Neural crest cell (in vitro differentiated cells): Measurements from ENCODE around the gene CAPZB. TPM values are rescaled to one million over a fixed set of nuclear protein-coding genes. Genes with fewer than 3 reads are reported as not detected.
"Not testable (repeated sequence)": the region's sequence is repeated elsewhere in the genome, so short reads cannot be mapped to it uniquely, and the experiment has no call there.

Experiments used
- DNase-seq: peaks from one replicate; pipeline ENCODE4 v3.0.0; 2021; ENCODE audit warnings: low read depth, mixed read lengths, low spot score
- H3K27ac Mint-ChIP-seq: one replicate; pipeline ENCODE4 v1.8.0; 2021; ENCODE audit warnings: mild to moderate bottlenecking, mixed read lengths; ENCODE audit not compliant: unreplicated experiment
- H3K27me3 Mint-ChIP-seq: 2 replicates; pipeline ENCODE4 v1.8.0; 2021; ENCODE audit warnings: low read depth, mild to moderate bottlenecking, mixed read lengths
- H3K36me3 Mint-ChIP-seq: 2 replicates; pipeline ENCODE4 v1.8.0; 2021; ENCODE audit warnings: low read depth, mild to moderate bottlenecking, mixed read lengths
- H3K4me1 Mint-ChIP-seq: 2 replicates; pipeline ENCODE4 v1.8.0; 2021; ENCODE audit warnings: mixed read lengths
- H3K4me3 Mint-ChIP-seq: one replicate; pipeline ENCODE4 v1.8.0; 2021; ENCODE audit warnings: mild to moderate bottlenecking, mixed read lengths
- H3K9me3 Mint-ChIP-seq: 2 replicates; pipeline ENCODE4 v1.8.0; 2021; ENCODE audit warnings: mixed read lengths
- total RNA-seq: library from RNA; stranded (reverse); gene quantifications from 2 replicates; pipeline ENCODE4 v1.2.1, GENCODE V29; 2021
- TF ChIP-seq, protein P1 (sequence below): fragments of 200-600 bp; sonication (generic); conservative IDR thresholded peaks from 2 replicates; pipeline ENCODE4 v1.5.0; 2021; ENCODE audit warnings: antibody characterized with exemption, mild to moderate bottlenecking

The CAPZB gene
- total RNA-seq, 1 donor from 2014 or later: 256 TPM

- no peak overlapping the region for H3K4me3 Mint-ChIP-seq
- H3K27ac Mint-ChIP-seq: no peak overlapping the region
- H3K27me3 Mint-ChIP-seq: no peaks in the 10 kb centered on the region
- DNase-seq: no peak
- no peaks in the 10 kb centered on the region for H3K9me3 Mint-ChIP-seq
- TF ChIP-seq, protein P1, sequence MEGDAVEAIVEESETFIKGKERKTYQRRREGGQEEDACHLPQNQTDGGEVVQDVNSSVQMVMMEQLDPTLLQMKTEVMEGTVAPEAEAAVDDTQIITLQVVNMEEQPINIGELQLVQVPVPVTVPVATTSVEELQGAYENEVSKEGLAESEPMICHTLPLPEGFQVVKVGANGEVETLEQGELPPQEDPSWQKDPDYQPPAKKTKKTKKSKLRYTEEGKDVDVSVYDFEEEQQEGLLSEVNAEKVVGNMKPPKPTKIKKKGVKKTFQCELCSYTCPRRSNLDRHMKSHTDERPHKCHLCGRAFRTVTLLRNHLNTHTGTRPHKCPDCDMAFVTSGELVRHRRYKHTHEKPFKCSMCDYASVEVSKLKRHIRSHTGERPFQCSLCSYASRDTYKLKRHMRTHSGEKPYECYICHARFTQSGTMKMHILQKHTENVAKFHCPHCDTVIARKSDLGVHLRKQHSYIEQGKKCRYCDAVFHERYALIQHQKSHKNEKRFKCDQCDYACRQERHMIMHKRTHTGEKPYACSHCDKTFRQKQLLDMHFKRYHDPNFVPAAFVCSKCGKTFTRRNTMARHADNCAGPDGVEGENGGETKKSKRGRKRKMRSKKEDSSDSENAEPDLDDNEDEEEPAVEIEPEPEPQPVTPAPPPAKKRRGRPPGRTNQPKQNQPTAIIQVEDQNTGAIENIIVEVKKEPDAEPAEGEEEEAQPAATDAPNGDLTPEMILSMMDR: no peak
- H3K36me3 Mint-ChIP-seq: peaks cover 19% of the 10 kb centered on the region
- peaks cover 24% of the 10 kb centered on the region for H3K4me1 Mint-ChIP-seq
These were observed 178.4 kb downstream of the CAPZB start for GRCh38 chr1:19306941-19307340.

DNA sequence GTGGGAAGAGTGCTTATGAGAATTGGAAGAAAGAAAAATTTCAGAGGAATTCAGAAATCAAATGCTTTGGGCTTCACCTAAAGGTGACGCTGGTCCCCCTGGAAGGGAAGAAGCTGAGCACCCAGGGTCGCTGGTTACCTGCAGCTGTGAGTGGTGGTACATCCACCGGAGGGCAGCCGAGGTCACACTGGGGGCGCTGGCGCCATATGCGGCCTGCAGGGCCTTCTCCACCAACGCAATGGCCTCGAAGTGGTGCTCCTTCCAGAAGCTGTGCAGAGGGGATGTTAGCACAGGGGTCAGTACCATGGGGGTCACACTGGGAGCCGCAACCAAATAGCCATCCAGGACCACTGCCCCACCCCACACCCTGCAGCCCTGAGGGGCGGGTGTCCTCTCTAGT lies 179.5 kb downstream of the CAPZB start:
- Mint-ChIP-seq H3K4me3 (no peak overlapping the region), H3K4me1 (peaks cover 19% of the 10 kb centered on the region), H3K36me3 (peaks cover 17% of the 10 kb centered on the region), H3K9me3 (no peaks in the 10 kb centered on the region), H3K27me3 (no peaks in the 10 kb centered on the region), H3K27ac (no peak overlapping the region)
- TF ChIP-seq, protein P1: no peak
- DNase-seq: no peak

- not testable (repeated sequence) for H3K9me3 Mint-ChIP-seq, DNase-seq, H3K4me3 Mint-ChIP-seq, H3K27ac Mint-ChIP-seq, H3K27me3 Mint-ChIP-seq, H3K4me1 Mint-ChIP-seq
- peaks cover 24% of the 10 kb centered on the region for H3K36me3 Mint-ChIP-seq
These were observed 181.3 kb downstream of the CAPZB start for GRCh38 chr1:19304081-19304480.

- no peaks in the 10 kb centered on the region for H3K4me1 Mint-ChIP-seq
- H3K9me3 Mint-ChIP-seq: peaks cover 11% of the 10 kb centered on the region
- no peak overlapping the region for H3K4me3 Mint-ChIP-seq
- no peak overlapping the region for H3K27ac Mint-ChIP-seq
- no peaks in the 10 kb centered on the region for H3K27me3 Mint-ChIP-seq
- TF ChIP-seq, protein P1: no peak
- no peak for DNase-seq
- H3K36me3 Mint-ChIP-seq: peaks cover 48% of the 10 kb centered on the region
These were observed 185.1 kb downstream of the CAPZB start for GRCh38 chr1:19300211-19300610.

GRCh38 chr1:19294638-19295037 lies 190.7 kb downstream of the CAPZB start:
- no peak overlapping the region for H3K27ac Mint-ChIP-seq

GRCh38 chr1:19289244-19289643 lies 196.1 kb downstream of the CAPZB start:
- H3K4me3 Mint-ChIP-seq: peak overlapping the region; percentile 13
- peaks cover 20% of the 10 kb centered on the region for H3K27me3 Mint-ChIP-seq
- peaks cover 1% of the 10 kb centered on the region for H3K9me3 Mint-ChIP-seq
- TF ChIP-seq, protein P1: no peak
- peaks cover 4% of the 10 kb centered on the region for H3K4me1 Mint-ChIP-seq
- no peak overlapping the region for H3K27ac Mint-ChIP-seq
- DNase-seq: no peak
- peaks cover 32% of the 10 kb centered on the region for H3K36me3 Mint-ChIP-seq

More at GRCh38 chr1:19294638-19295037, 190.7 kb downstream of the CAPZB start:
- Mint-ChIP-seq H3K9me3 (peaks cover 19% of the 10 kb centered on the region), H3K4me3 (no peak overlapping the region), H3K27me3 (peaks cover 4% of the 10 kb centered on the region), H3K4me1 (no peaks in the 10 kb centered on the region), H3K36me3 (peaks cover 59% of the 10 kb centered on the region)
- DNase-seq: no peak
- TF ChIP-seq, protein P1: no peak

Other genes with a start within 250 kb of the CAPZB start
- gene EMC1, start 234.0 kb downstream of the CAPZB start, total RNA-seq: 57.2 and 61.8 TPM in 2 replicates
- gene MRTO4, start 233.7 kb downstream of the CAPZB start, total RNA-seq: 57.3 and 58.3 TPM in 2 replicates
- 2.0 and 2.1 TPM in 2 replicates for gene AKR7A3, start 196.8 kb downstream of the CAPZB start, total RNA-seq
- 70.4 and 75.7 TPM in 2 replicates for gene AKR7A2, start 173.4 kb downstream of the CAPZB start, total RNA-seq
- gene SLC66A1, start 173.2 kb downstream of the CAPZB start, total RNA-seq: 27.4 and 32.3 TPM in 2 replicates
- 7.0 and 7.8 TPM in 2 replicates for gene NBL1, start 158.8 kb upstream of the CAPZB start, total RNA-seq
- not detected in 2 replicates for gene HTR6, start 179.3 kb upstream of the CAPZB start, total RNA-seq